ENCODE measurements around the gene LARP1.

DNA sequence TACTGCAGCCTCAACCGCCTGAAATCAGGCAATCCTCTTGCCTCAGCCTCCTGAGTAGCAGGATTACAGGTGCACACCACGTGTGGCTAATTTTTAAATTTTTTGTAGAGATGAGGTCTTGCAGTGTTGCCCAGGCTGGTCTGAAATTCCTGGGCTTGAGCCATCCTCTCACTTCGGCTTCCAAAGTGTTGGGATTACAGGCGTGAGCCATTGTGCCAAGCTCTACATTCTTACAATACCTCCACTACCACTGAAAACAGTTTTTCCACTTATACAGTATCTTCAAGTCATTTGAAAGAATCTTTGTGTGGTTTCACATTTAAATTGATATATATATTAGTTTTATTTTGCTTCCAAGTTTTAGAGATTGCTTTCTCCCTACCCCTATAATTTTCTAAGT, 42.6 kb downstream of the LARP1 start:
- TF ChIP-seq, protein P1, sequence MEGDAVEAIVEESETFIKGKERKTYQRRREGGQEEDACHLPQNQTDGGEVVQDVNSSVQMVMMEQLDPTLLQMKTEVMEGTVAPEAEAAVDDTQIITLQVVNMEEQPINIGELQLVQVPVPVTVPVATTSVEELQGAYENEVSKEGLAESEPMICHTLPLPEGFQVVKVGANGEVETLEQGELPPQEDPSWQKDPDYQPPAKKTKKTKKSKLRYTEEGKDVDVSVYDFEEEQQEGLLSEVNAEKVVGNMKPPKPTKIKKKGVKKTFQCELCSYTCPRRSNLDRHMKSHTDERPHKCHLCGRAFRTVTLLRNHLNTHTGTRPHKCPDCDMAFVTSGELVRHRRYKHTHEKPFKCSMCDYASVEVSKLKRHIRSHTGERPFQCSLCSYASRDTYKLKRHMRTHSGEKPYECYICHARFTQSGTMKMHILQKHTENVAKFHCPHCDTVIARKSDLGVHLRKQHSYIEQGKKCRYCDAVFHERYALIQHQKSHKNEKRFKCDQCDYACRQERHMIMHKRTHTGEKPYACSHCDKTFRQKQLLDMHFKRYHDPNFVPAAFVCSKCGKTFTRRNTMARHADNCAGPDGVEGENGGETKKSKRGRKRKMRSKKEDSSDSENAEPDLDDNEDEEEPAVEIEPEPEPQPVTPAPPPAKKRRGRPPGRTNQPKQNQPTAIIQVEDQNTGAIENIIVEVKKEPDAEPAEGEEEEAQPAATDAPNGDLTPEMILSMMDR (IDR thresholded peaks at IDR 0.05; ENCODE audit: low read depth, low read length): no peak
- TF ChIP-seq POLR2A (IDR thresholded peaks at IDR 0.05; ENCODE audit: extremely low read depth, insufficient read length) (no peak), MAX (IDR thresholded peaks at IDR 0.05; ENCODE audit: low read depth, low read length) (no peak)

Measured in NB4 (cell line).